ENCODE data around the gene TRIM9.

Gene TRIM9

DNA sequence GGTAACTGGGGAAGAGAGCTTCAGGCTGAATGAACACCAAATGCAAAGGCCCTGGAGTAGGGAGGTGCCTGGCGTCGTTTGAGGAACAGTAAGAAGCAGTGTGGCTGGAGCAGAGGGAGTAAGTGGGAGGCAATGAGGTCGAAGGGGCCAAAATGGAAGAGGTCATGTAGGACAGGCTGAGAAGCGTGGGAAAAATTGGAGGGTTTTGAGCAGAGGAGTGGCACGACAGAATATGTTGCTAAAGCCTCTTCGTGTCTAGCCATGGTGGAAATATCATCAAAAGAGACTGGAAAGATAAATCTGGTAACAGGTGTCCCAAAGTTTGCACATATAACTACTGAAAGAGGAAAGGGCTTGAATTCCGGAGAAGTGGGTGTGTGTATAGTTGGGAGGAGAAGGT lies 1.9 kb downstream of the TRIM9 start:
- no peak for DNase-seq

DNA sequence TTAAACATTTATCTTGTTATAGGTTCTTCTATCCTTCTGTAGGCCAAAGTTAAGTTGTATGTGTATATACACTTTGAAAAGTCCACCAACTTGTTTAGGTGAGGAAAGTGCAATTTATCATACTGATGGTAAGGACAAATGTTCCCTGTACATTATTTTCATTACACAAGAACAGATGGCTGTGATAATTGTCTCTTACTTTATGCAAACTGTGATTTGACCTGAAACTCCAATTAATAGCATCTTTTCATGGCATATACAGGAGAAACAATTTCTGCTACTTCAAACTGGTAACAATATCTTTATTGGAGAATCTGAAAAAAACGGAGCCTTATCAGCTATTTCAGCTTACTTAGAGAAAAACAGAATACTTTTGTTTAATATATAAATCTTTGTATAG lies 5.6 kb downstream of the TRIM9 start:
- DNase-seq, result no peak

DNA sequence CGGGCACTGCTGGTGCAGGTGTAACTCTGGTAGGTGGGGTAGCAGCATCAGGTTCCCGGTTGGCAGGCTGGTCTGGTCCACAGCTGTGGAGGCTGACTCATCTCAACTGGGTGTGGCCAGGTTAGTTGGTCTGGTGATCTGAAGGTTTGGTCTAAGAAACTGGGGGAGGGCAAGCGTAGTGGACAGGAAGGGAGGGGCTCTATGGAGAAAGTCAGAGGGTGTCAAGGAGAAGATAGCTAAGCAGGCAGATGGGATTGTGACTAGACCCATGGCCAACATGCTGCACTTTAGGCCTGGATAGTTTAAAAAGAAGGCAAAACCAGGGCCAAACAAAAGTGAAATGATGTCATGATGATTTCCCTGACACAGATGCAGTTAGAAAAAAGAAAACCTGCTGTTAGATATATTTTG lies 7.9 kb downstream of the TRIM9 start:
- no peak for DNase-seq

DNA sequence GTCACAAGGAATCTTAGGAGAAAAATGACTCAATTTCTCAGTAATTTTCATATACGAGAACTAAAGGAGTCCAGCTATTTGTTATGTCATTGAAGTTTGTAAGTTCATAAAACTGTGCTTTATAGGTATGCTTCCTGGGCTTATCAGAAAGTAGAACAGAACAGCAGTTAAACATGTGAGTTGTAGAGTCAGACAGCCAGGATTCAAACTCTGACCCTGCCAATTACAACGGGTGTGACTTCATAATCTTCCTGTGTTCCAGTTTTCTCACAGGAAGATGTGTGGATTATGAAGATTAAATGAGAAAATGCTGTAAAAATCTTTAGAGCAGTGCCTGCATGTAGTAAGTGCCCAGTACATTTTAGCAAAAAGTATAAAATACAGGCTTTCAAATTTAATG lies 8.9 kb downstream of the TRIM9 start:
- no peak for DNase-seq

DNA sequence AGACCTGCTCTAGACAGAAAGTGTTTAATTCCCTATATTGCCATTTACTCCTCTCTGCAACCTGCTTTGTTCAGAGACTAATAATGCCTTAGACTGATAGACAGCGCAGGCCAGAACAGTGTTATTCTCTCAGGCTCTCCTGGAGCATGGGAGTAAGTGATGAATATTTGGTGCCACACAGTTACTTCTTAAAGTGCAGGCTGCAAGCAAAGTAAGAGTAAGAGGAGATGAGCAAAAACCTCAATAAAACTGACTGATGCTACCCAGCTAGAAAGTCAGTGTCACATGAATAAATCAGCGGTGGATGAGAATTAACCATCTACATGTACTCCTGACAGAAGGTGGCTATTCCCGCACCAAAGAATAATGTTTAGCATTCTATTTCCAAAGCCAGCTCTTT lies 9.9 kb downstream of the TRIM9 start:
- DNase-seq, result no peak

DNA sequence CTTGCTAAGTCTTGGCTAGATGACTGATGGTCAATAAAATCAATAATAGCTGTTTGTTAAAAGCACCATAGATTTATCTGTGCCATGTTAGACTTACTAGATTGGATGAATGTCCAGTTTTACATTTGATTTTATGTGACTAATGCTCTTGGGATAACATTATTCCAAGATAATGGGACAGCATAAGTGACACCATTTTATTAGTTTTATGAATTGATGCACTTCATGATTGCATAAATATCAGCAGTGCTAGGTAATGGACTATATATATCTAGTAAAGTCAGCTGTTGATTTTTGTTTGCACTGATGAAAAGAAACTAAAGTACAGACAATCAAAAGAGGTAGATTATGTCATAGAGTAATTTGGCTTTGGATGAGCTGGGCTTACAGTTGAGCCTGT lies 10.4 kb downstream of the TRIM9 start:
- no peak for DNase-seq

DNA sequence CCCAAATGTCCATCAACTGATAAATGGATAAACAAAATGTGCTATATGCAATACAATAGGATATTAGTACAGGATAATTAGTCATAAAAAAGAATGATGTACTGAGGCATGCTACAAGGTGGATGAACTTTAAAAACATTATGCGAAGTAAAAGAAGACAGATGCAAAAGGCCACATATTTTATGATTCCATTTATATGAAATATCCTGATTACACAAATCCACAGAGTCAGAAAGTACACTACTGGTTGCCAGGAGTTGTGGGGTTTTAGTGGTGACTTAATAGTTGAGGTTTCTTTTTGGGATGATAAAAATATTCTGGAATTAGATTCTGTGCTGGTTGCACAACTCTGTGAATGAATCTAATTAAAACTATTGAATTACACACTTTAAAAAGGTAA lies 12.6 kb downstream of the TRIM9 start:
- no peak for DNase-seq

DNA sequence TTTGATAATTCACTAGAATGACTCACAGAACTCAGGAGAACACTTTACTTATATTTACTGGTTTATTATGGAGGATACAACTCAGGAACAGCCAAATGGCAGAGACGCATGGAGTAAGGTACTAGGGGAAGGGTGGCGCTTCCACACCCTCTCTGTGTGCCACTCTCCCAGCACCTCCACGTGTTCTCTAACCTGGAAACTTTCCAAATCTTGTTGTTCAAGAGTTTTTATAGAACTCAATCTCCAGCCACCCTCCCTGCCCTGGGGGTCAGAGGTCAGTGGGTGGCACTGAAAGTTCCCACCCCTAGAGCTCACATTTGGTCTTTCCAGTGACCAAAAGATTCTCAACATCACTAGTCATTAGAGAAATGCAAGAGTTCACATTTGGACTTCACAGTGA lies 13.2 kb downstream of the TRIM9 start:
- no peak for DNase-seq

DNA sequence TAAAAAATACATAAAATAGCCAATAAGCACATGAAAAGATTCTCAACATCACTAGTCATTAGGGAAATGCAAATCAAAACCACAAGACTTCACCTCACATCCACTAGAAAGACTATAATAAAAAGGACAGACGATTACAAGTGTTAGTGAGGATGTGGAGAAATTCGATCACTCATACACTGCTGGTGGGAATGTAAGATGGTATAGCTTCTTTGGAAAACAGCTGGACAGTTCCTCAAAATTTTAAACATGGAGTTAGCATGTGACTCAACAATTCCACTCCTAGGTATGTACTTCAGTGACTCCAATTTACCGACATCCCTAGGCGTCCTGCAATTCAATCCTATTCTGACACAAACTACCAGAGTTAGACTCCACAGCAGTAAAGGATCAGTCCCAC lies 13.7 kb downstream of the TRIM9 start:
- DNase-seq, result no peak

DNA sequence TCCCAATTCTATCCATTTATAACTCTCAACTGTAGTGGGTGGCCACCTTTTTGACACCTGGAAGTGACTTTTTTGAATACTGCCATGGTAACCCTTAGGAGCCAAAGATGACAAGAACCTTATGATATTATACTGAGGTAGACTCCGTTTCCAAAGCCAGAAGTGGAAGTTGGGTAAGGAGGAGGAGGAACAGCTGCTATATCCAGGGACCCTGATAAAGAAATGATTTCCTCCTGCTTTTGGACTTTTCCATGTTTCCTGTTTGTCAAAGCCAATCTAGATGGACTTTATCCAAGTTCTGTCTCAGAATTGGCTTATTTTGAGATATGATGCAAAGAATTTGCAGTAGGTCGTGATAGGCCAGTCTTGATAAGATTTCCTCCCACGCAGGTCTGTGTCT lies 14.3 kb downstream of the TRIM9 start:
- DNase-seq, result no peak

DNA sequence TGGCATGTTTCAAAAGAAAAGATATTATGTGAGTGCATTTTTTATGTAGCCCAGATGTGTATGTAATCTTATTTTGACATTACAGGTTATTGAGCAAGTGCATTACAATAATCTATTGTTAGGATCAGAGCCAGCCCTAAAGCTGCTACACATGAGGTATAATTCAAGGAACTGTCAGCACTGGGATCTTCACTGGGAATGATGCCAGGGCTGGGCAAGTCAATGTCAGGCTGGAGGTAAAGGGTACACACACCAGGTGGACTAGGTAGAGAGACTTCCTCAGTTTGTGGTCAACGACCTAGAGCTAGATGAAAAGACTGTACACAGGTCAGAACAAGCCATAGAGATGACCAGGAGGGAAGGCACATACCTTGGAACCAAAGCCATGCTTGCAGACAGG lies 15.4 kb downstream of the TRIM9 start:
- no peak for DNase-seq

DNA sequence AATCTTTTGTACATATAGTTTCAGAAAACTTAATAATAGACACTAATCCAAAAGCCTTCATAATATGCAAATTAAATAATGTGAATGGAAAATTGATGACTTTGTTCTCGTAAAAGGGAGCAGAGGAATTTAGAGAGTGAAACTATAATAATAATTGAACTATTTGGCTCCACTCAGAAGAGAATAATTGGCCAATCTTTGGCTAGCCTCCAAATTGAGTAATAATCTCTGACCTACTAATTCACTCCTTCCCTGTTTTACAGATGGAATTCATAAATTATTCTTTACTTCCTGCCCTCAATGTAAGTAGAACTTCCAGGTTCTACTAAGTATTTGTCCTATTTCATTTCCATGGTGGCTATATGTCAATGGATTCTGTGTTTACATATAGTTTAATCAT lies 15.8 kb downstream of the TRIM9 start:
- DNase-seq, result no peak

DNA sequence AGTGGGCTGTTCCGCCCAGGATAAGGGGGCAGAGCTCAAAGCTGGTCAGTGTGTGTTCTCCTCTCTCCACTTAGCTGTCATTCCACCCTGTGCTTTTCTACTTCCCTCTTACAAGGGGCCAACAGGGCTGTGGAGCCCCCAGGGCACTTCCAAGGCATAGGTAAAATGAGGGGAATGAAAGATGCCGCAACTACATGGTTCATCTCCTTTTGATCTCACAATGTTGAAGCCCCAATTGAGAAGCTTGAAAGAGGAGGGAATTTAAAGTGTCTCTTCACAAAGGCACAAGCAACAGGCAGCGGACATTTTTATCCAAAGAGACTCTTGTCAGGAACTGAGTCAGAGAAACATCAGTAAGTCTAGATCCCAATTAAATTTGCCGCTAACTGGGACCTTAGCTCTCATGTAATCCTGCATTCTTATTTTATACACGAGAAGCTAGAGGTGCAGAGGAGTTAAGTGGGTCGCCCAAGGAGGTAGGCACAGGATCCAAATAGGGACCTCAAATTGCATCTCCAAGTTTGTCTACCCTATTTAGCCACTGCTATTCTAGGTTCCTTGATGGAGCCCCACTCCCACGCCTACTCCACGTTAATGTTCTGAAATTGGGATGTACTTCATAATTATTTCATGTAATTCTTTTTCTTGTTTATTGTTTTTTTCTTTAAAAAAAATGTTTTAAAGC lies 20.1 kb downstream of the TRIM9 start:
- DNase-seq, result no peak

DNA sequence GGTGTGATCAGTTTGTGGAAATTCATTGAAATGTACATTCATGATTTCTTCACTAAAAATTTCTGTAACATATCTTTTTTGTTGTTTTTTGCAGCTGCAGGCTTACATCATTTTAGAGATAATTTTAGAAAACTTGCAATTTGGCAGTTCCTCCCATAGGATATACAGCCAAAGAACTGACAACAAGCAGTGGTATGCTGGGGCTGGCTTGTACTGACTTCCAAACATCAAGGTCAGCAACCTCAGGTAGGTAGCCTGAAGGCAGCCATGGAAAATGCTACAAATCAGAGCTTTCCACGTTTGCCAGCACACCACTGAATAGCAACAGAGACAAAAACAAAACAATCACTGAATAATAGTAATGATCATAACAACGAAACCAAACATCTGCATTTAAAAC lies 21.2 kb downstream of the TRIM9 start:
- no peak for DNase-seq

DNA sequence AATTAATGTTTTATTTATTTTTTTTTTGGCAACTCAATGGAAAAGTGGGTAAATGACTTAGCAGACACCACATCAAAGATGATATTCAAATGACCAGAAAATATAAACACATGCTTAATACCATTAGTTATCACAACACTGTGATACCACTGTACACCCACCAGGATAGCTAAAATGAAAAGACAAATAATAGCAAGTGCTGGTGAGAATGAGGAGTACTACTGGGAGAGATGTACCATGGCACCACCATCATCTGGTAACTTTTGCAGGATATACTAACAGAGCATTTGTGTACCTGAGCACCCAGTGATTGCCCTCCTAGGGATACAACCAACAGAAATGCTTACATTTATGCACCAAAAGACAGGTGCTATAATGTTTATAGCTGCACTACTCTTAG lies 21.9 kb downstream of the TRIM9 start:
- DNase-seq, result no peak

DNA sequence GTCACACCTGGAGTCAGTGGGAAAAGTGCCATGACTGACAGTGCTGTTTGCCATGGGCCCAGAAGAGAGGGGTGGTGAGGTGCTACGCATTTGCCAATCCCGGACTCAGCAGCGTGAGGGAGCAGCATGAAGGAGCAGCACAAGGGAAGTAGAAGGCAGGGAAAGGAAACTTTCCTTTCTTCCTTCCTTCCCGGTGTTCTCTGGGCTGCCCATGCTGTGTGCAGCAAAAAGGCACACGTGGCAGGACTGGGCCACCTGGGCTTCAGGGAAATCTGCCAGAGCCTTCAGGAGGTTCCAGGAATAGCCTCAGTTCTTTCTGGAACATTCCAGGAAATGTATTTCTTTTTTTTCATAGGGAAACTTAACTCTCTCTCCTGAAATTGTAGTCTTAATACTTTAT lies 23.0 kb downstream of the TRIM9 start:
- peak; percentile 44 for DNase-seq

DNA sequence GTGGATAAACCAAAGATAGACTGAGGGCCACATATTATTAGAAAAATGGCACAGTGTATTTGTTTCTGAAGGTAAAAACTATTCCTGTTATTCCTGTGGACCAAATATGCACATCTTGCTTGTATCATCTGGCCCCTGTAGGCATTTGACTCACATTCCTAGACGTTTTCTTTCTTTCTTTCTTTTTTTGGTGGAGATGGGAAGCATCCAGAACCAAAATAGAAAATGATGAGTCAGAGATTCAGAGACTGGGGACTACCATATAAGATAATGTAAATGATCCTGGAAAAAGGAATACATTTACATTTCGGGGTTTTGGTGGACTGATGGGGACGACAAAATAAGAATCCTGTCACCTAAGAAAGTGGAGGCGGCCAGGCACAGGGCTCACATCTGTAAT lies 24.2 kb downstream of the TRIM9 start:
- DNase-seq, result no peak

DNA sequence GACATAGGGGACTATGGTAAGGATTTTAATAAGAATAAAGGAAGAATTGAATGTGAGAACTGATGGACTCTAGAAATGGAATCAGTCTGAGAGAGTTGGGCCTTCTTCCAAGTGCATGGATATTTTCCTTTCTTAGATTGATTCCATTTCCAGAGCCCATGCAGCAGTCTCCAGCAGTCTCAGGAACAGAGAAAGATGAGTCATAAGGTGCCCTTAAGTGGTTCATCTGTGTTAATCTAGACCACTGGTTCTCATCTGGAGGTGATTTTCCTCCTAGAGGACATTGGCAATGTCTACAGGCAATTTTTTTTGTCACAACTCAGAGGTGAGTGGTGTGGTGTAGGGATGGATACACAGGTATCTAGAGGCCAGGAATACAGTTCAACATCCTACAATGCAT lies 25.9 kb downstream of the TRIM9 start:
- no peak for DNase-seq

DNA sequence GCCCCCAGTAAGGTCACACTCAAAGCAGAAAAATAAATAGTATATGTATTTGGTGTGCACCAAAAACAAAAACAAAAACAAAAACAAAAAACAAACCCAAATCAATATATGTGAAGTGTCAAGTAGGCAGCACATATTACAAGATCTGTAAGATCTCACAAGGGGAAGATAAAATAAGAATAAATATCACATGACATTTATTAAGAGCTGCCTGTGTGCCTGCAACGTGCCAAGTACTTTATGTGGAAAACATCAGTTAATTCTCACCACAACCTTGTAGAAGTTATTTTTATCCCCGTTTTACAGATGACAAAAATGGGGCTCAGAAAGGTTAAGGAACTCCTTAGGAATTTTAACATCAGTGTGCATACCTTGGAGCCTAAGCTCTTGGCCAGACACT lies 26.6 kb downstream of the TRIM9 start:
- DNase-seq, result no peak

DNA sequence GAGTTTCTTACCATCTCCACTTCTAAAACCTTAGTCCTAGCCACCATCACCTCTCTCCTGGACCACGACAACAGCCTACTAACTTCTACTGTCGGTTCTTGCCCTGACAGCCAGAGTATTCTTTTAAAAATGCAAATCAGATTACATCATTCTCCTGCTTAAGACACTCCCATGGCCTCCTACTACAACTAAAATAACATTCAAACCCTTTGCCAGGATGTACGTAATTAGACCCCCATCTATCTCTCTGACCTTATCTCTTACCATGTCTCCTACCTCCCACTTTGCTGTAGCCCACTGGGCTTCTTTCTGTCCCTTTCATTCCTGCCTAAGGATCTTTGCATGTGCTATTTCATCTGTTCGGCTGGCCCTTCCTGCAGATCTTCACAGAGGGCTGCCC lies 27.6 kb downstream of the TRIM9 start:
- DNase-seq, result no peak

DNA sequence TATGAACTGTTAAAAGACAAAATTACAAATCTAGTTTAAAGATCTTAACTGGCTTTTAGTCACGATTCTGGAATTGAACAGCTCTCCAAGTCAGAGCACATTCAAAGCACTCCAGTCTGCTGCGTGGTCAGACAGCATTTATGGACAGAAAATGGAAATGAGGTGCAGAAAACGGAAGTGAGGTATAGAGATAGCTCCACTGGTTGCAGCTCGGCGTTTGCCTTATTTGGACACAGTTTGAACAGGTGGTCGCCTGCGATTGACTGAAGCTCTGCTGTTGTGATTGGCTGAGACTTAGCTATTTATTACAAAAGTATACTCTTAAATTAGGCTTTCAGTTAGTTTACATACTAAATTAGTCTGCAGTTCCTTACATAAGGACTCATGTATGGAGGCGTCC lies 28.3 kb downstream of the TRIM9 start:
- no peak for DNase-seq

DNA sequence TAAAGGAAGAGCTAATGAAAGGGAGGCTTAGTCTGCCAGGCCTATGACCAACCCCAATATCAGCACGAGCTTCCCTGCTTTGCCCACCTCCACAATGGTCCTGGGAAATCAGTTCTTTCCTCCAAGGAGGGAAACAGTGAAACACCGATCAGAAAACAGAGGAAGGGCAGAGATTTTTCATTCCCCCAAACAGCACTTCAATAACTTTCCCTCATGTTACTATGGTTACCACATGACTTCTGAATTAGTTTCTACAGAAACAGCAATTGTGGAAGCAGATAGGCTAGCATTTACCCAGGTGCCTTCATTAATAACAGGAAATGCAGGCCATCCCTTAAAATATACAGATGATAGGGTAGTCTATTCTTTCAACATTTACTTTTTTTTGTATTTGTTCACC lies 35.9 kb downstream of the TRIM9 start:
- DNase-seq, result no peak

DNA sequence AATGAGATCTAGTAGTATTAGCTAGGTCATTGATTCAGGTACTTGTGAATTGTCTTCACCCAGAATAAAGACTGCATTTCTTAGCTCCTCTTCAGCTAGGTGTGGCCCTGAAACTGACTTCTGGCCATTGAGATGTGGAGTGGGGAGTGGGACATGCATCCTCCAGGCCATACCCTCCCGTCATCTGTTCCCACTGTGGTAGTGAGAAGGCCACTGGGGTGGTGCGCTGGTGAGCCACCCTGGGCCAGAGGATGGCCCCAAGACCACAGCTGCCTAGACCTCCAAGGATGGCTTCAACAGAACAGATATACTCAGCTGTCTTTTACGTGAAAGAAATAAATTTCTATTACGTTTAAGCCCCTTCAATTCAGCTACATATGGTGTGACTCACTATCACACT lies 36.5 kb downstream of the TRIM9 start:
- DNase-seq, result no peak

DNA sequence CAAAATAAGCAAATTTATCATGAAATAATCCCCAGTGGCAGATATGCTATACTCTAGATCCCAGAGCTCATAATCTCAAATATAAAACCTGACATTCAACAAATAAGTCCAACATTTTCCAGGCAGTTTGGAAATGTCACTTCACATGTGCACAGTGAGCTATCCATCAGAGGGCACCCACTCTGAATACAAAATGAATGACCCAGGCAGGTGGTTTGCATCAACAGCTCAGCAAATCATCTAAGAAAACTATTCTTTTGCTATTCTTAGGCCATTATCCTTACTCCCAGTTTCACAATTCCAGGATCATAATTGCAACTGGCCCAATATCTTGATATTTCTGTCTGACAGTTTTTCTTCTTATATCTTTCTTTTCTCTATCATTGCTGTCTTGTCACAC lies 38.5 kb downstream of the TRIM9 start:
- DNase-seq, result no peak

DNA sequence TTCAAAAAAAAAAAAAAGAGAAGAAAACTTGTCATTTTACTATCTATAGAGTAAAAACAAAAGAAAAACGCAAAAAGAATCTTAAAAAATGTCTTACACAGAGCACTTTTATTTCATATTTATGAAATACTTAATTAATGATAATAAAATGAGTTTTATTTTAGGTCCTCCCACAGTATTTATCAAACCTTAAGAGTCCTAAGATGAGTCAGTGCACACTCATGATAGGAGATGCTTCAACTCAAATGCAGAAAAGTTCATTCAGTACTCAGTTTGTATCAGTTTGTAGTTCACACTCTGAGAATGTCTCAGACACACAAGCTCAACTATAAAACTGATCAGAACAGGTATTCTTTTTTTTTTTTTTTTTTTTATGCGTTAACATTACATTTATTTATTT lies 41.7 kb downstream of the TRIM9 start:
- no peak for DNase-seq

DNA sequence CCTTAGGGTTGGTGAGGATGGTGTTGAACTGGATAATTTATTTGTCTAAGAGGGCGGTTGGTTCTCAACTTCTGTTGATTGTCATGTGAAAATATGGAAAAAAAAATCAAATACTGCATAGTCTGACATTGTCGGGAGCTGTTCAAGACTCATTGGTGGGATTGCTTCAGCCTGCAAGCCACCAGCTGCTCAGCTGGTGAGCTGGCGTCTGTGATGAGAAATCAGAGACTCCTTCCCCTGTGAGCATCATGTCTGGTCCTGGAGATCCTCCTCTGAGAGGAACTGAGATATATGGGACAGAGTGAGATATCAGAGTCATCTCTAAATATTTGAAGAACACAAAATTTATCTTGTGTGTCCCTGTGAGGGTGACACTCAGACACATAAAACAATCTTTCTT lies 49.9 kb downstream of the TRIM9 start:
- DNase-seq, result no peak

Measured in right hindlimb (tissue), 1 donor.